Liver (tissue), 3 donors: ENCODE measurements around the gene HNRNPDL.

ENCODE experiments used
- CTCF ChIP-seq: fragments of 150-350 bp; IDR thresholded peaks from 2 replicates; pipeline ENCODE4 v1.5.1; 2017; ENCODE audit warnings: improper control_type of control experiment, low read depth, low read length; ENCODE audit not compliant: missing input control
- GABPA ChIP-seq, 2 donors: IDR thresholded peaks in 1 of 2; conservative IDR thresholded peaks in 1 of 2; 2 replicates each; pipeline ENCODE4 v1.6.1; 2016; ENCODE audit warnings: antibody characterized with exemption in 2 of 2, mild to moderate bottlenecking in 1 of 2, moderate library complexity in 1 of 2
- JUND ChIP-seq, 2 donors: IDR thresholded peaks; 2 replicates each; pipeline ENCODE4 v1.6.1; 2016; ENCODE audit warnings: antibody characterized with exemption in 2 of 2
- MAX ChIP-seq: IDR thresholded peaks from 2 replicates; pipeline ENCODE4 v1.6.1; 2016; ENCODE audit warnings: antibody characterized with exemption
- RAD21 ChIP-seq, 2 donors: IDR thresholded peaks; 2 replicates each; pipeline ENCODE4 v1.6.1; 2016; ENCODE audit warnings: antibody characterized with exemption in 2 of 2, mild to moderate bottlenecking in 2 of 2
- REST ChIP-seq: IDR thresholded peaks from 2 replicates; pipeline ENCODE4 v1.6.1; 2016; ENCODE audit warnings: antibody characterized with exemption, mild to moderate bottlenecking
- ZBTB33 ChIP-seq: IDR thresholded peaks from 2 replicates; pipeline ENCODE4 v1.6.1; 2016; ENCODE audit warnings: antibody characterized with exemption
- donor health status: healthy.
- donor health status: healthy.

GRCh38 chr4:82429728-82430192, 502 bp downstream of the HNRNPDL start:
- TF ChIP-seq JUND (IDR thresholded peaks at IDR 0.05) (no peak), CTCF (no peak), RAD21 (IDR thresholded peaks at IDR 0.05) (no peak), REST (no peak), MAX (no peak), GABPA (IDR thresholded peaks at IDR 0.05 in 1 of 2, conservative IDR thresholded peaks at IDR 0.05 in 1 of 2) (no peak), ZBTB33 (no peak)
